ENCODE results near the gene TEX2. TPM values are rescaled to one million over a fixed set of nuclear protein-coding genes. Genes with fewer than 3 reads are reported as not detected.

Gene TEX2
- total RNA-seq, 1 donor from 2014 or later, result 8.1 TPM

GRCh38 chr17:64269687-64270649, 6.9 kb upstream of the TEX2 start:
- Mint-ChIP-seq H3K9me3 (peaks cover 5% of the 10 kb centered on the region), H3K27ac (no peak overlapping the region), H3K4me1 (peaks cover 11% of the 10 kb centered on the region), H3K36me3 (ENCODE audit: low read depth) (no peaks in the 10 kb centered on the region), H3K27me3 (peaks cover 18% of the 10 kb centered on the region), H3K4me3 (no peak overlapping the region)
- intact Hi-C loops (cut with micrococcal nuclease), result no loop called here
- no peak for ATAC-seq (ENCODE audit: low read depth)
- no peak for DNase-seq
- POLR2A ChIA-PET, result interaction anchor here (1.3 kb wide), 1 partner anchor 125 kb away, joined by 3 read pairs; no protein-coding TSS in a partner anchor
- CTCF ChIA-PET, result no interaction called here
- no peak for TF ChIP-seq CTCF (IDR thresholded peaks at IDR 0.05)

- H3K36me3 Mint-ChIP-seq (ENCODE audit: low read depth), result peaks cover 3% of the 10 kb centered on the region
- ATAC-seq (ENCODE audit: low read depth) (no peak), DNase-seq (no peak)
- intact Hi-C loops (cut with micrococcal nuclease), result loop anchor here (5.0 kb wide), 3 partner anchors 423 to 568 kb away; partner anchors contain the start of genes SMARCD2 and STRADA
- H3K4me1 Mint-ChIP-seq, result peaks cover 19% of the 10 kb centered on the region
- H3K27me3 Mint-ChIP-seq, result peaks cover 18% of the 10 kb centered on the region
- ChIA-PET CTCF (no interaction called here), POLR2A (no interaction called here)
- no peak overlapping the region for H3K27ac Mint-ChIP-seq
- no peak overlapping the region for H3K4me3 Mint-ChIP-seq
- no peaks in the 10 kb centered on the region for H3K9me3 Mint-ChIP-seq
- TF ChIP-seq CTCF (IDR thresholded peaks at IDR 0.05), result no peak
Observed at GRCh38 chr17:64264891-64265290, 1.8 kb upstream of the TEX2 start.

DNA sequence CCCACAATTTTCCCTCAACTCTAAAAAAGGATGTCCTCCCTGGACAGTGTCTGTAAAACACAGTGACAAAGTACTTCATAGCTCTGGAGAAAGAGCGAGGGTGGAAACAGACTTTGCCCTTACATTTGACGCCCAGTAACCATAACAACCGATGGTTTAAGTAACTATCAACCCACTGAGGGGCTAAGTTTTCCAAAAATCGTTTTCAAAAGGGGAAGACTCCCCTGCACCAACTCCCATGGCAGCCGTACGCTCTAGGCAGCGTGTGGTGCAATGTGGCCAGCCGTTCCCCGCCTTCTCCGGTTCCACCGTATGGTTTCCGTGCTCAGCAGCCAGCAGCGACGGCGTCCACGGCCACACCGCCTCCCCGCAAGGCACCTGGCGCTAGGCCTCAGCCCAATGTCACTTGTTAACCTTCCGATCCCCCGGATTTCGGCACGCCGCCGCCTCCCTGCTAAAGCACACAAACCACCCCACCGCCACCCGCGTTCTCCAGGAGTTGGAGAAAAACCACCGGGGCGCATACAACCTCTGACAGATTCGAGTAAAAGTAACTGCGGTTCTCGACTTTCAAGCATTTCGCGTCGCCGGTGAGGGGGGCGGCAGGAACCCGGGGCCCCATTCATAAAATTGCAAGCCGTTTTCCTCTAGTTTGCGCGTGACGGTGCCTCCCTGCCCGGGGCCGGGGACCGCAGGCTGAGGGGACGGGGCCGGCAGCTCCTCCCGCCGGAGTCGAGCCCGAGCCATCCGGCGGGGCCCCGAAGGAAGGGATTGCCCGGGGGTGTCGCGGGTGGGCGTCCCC, 661 bp downstream of the TEX2 start:
- ATAC-seq (ENCODE audit: low read depth) (peak; percentile 25), DNase-seq (peak; percentile 43)
- H3K36me3 Mint-ChIP-seq (ENCODE audit: low read depth), result peaks cover 3% of the 10 kb centered on the region
- TF ChIP-seq CTCF (IDR thresholded peaks at IDR 0.05), result no peak
- no peaks in the 10 kb centered on the region for H3K9me3 Mint-ChIP-seq
- peaks cover 8% of the 10 kb centered on the region for H3K27me3 Mint-ChIP-seq
- peaks cover 19% of the 10 kb centered on the region for H3K4me1 Mint-ChIP-seq
- H3K4me3 Mint-ChIP-seq, result peak overlapping the region; percentile 88
- POLR2A ChIA-PET, result interaction anchor here (0.8 to 3.4 kb wide), 3 partner anchors 45 to 117 kb away, joined by 3 to 36 read pairs (median 11); no protein-coding TSS in a partner anchor
- CTCF ChIA-PET, result interaction anchor here (0.6 to 0.8 kb wide), 2 partner anchors 9 to 117 kb away, joined by 3 read pairs; no protein-coding TSS in a partner anchor
- intact Hi-C loops (cut with micrococcal nuclease), result loop anchor here (2.0 to 5.0 kb wide), 4 partner anchors 242 to 565 kb away; partner anchors contain the start of genes ICAM2, SMARCD2 and STRADA
- H3K27ac Mint-ChIP-seq, result peak overlapping the region; percentile 71

DNA sequence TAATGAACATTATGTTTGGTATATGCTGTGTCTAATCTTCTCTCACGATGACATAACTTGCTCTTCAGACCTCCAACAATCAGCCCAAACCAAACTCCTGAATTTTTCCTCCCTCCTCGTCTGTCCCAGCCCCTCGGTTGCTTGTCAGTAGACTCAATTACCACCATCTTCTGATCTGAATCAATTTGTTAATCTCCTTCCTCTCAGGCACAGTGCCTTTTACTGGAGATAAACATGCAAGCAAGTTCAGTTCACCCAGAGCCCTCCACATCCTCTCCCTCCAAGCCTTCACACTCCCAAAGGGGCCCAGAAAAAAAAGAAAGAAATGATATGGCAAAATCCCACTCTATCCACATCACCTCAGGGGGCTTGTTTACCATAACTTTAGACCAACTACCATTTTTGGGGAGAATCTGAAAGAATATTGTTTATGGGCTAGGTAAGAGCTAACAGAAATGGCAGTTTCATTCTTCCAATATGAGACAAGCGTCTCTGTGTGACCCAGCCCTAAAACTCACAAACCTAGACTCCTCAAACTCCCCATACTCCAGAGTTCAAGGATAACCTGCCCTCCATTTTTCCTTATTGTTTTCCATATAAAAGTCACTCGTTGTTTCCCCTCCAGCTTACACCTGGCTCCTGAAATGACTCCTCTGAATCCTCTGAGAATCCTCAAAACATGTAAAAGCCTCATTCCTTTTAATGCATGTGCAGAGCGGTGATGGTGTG, 1.5 kb downstream of the TEX2 start:
- peaks cover 3% of the 10 kb centered on the region for H3K36me3 Mint-ChIP-seq (ENCODE audit: low read depth)
- H3K4me1 Mint-ChIP-seq, result peaks cover 19% of the 10 kb centered on the region
- DNase-seq (no peak), ATAC-seq (ENCODE audit: low read depth) (no peak)
- H3K9me3 Mint-ChIP-seq, result no peaks in the 10 kb centered on the region
- ChIA-PET CTCF (interaction anchor here (0.6 to 0.8 kb wide), 2 partner anchors 8 to 116 kb away, joined by 3 read pairs; no protein-coding TSS in a partner anchor), POLR2A (interaction anchor here (3.4 kb wide), 1 partner anchor 116 kb away, joined by 36 read pairs; no protein-coding TSS in a partner anchor)
- no peak overlapping the region for H3K27ac Mint-ChIP-seq
- TF ChIP-seq CTCF (IDR thresholded peaks at IDR 0.05), result no peak
- peaks cover 3% of the 10 kb centered on the region for H3K27me3 Mint-ChIP-seq
- peak overlapping the region; percentile 88 for H3K4me3 Mint-ChIP-seq
- intact Hi-C loops (cut with micrococcal nuclease), result loop anchor here (2.0 to 5.0 kb wide), 4 partner anchors 241 to 564 kb away; partner anchors contain the start of genes ICAM2, SMARCD2 and STRADA

All from activated B cell treated with CpG ODN at 0.5 μM for 24 hours (primary cell).